CD4-positive, CD25-positive, alpha-beta regulatory T cell (primary cell): Measurements from ENCODE around the gene CRYGA. TPM values are rescaled to one million over a fixed set of nuclear protein-coding genes. Genes with fewer than 3 reads are reported as not detected.
"Not testable (repeated sequence)": the region's sequence is repeated elsewhere in the genome, so short reads cannot be mapped to it uniquely, and the experiment has no call there.

Experiments
- ATAC-seq, 2 donors: fragments of 150-1000 bp; cut with Tn5 transposase; one replicate each; pipeline ENCODE4 v1.10.0; 2021; ENCODE audit warnings: low read depth in 2 of 2, moderate number of reproducible peaks in 2 of 2, moderate library complexity in 1 of 2
- DNase-seq, 3 donors: peaks; one replicate each; pipeline versions ENCODE4 v3.0.0 to v3.0.0-alpha.2; 2012 to 2022; ENCODE audit warnings: mixed read lengths in 1 of 3
- H3K27ac ChIP-seq: one replicate; pipeline ENCODE4 v1.7.0; 2013; ENCODE audit warnings: mild to moderate bottlenecking, low read length; ENCODE audit not compliant: insufficient read depth, poor library complexity, severe bottlenecking
- H3K27me3 ChIP-seq: one replicate; pipeline ENCODE4 v1.7.0; 2013; ENCODE audit warnings: low read length; ENCODE audit not compliant: control insufficient read depth, insufficient read depth
- H3K36me3 ChIP-seq: one replicate; pipeline ENCODE4 v1.7.0; 2013; ENCODE audit warnings: mild to moderate bottlenecking, low read length, moderate library complexity; ENCODE audit not compliant: control insufficient read depth, insufficient read depth
- H3K4me1 ChIP-seq: 2 replicates; pipeline ENCODE4 v1.7.0; 2013; ENCODE audit warnings: mild to moderate bottlenecking, low read length; ENCODE audit not compliant: insufficient read depth, control insufficient read depth, poor library complexity, severe bottlenecking
- H3K4me3 ChIP-seq: one replicate; pipeline ENCODE4 v1.7.0; 2013; ENCODE audit warnings: low read depth, mild to moderate bottlenecking, low read length, moderate library complexity
- H3K9me3 ChIP-seq, 2 experiments: 1 replicate in 1 of 2; 2 replicates in 1 of 2; pipeline ENCODE4 v1.7.0; 2013; ENCODE audit warnings: low read length in 2 of 2, mild to moderate bottlenecking in 1 of 2, moderate library complexity in 1 of 2; ENCODE audit not compliant: control insufficient read depth in 2 of 2
- H3K27ac Mint-ChIP-seq, 3 donors: one replicate each; pipeline ENCODE4 v1.8.0; 2020 to 2022; ENCODE audit warnings: mild to moderate bottlenecking in 3 of 3, mixed read lengths in 3 of 3, moderate library complexity in 2 of 3
- H3K27me3 Mint-ChIP-seq: one replicate; pipeline ENCODE4 v1.8.0; 2022; ENCODE audit warnings: mild to moderate bottlenecking, mixed read lengths
- H3K36me3 Mint-ChIP-seq: one replicate; pipeline ENCODE4 v1.8.0; 2020; ENCODE audit warnings: mixed read lengths
- H3K4me1 Mint-ChIP-seq, 4 donors: one replicate each; pipeline ENCODE4 v1.8.0; 2020 to 2022; ENCODE audit warnings: mixed read lengths in 4 of 4, mild to moderate bottlenecking in 1 of 4
- H3K4me3 Mint-ChIP-seq, 4 donors: one replicate each; pipeline ENCODE4 v1.8.0; 2020 to 2022; ENCODE audit warnings: mild to moderate bottlenecking in 4 of 4, mixed read lengths in 4 of 4, moderate library complexity in 3 of 4
- H3K9me3 Mint-ChIP-seq, 7 donors: one replicate each; pipeline ENCODE4 v1.8.0; 2020 to 2022; ENCODE audit warnings: mixed read lengths in 7 of 7, mild to moderate bottlenecking in 3 of 7, moderate library complexity in 2 of 7
- polyA plus RNA-seq, 4 donors: library from polyadenylated mRNA; unstranded; fragments of 300-500 nt; fragmentation: Illumina TruSeq; gene quantifications; one replicate each; pipeline ENCODE4 v1.2.3, GENCODE V29; 2021
- total RNA-seq: library from RNA; stranded (reverse); gene quantifications from one replicate; pipeline ENCODE4 v1.2.3, GENCODE V29; 2022

CRYGA gene
- total and polyA plus RNA-seq, 5 donors from 2014 or later, result not detected

GRCh38 chr2:208129744-208130711, 33.4 kb downstream of the CRYGA start, which contains the start of gene CRYGC:
CRYGC (minus strand) TSS chr2:208129828; CDS start chr2:208129792, 36 bp downstream.
- Histone ChIP-seq H3K4me3 (no peak within 1 kb of the TSS), H3K27me3 (peaks cover 5% of the 10 kb centered on the region), H3K36me3 (no peaks in the 10 kb centered on the region), H3K27ac (no peak within 1 kb of the TSS), H3K4me1 (no peaks in the 10 kb centered on the region), H3K9me3 (no peaks in the 10 kb centered on the region)
- Mint-ChIP-seq H3K9me3 (peaks cover 0 to 3% (median 0%) of the 10 kb centered on the region in 7 donors), H3K4me1 (no peaks in the 10 kb centered on the region), H3K36me3 (no peaks in the 10 kb centered on the region), H3K27me3 (peaks cover 14% of the 10 kb centered on the region), H3K4me3 (no peak within 1 kb of the TSS), H3K27ac (no peak within 1 kb of the TSS)
- no peak for DNase-seq
- no peak for ATAC-seq

DNA sequence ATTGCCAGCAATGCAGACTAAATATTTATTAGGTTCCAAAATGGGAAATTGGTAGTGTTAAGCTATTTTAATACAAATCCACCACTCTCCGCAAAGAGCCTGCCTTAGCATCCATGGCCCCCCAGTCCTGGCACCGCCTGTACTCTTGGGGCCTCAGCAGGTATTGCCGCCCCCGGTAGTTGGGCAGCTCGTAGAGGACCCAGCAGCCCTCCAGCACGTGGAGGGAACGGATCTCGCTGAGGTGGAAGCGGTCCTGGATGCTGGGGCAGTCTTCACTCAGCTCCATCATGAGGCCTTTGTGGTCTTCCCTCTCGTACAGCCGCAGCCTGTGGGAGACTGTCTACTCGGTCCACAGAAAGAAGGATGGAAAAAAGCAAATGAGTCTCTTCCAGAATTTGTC, 35.3 kb downstream of the CRYGA start:
- Histone ChIP-seq H3K4me1 (no peaks in the 10 kb centered on the region), H3K4me3 (no peak overlapping the region), H3K36me3 (no peaks in the 10 kb centered on the region), H3K9me3 (no peaks in the 10 kb centered on the region), H3K27me3 (peaks cover 10% of the 10 kb centered on the region), H3K27ac (no peak overlapping the region)
- H3K27me3 Mint-ChIP-seq, result peaks cover 26% of the 10 kb centered on the region
- no peak overlapping the region for H3K4me3 Mint-ChIP-seq
- DNase-seq, result no peak
- H3K36me3 Mint-ChIP-seq, result no peaks in the 10 kb centered on the region
- no peak overlapping the region for H3K27ac Mint-ChIP-seq
- ATAC-seq, result no peak
- H3K9me3 Mint-ChIP-seq, result peaks cover 0 to 7% (median 0%) of the 10 kb centered on the region in 7 donors
- H3K4me1 Mint-ChIP-seq, result peaks cover 0 to 8% (median 3%) of the 10 kb centered on the region in 4 donors

- Histone ChIP-seq H3K27me3 (peaks cover 10% of the 10 kb centered on the region), H3K36me3 (no peaks in the 10 kb centered on the region), H3K27ac (no peak overlapping the region), H3K4me3 (no peak overlapping the region), H3K9me3 (no peaks in the 10 kb centered on the region), H3K4me1 (no peaks in the 10 kb centered on the region)
- no peak for ATAC-seq
- Mint-ChIP-seq H3K4me1 (peaks cover 0 to 8% (median 3%) of the 10 kb centered on the region in 4 donors), H3K9me3 (peaks cover 0 to 7% (median 0%) of the 10 kb centered on the region in 7 donors), H3K27me3 (peaks cover 26% of the 10 kb centered on the region), H3K27ac (no peak overlapping the region), H3K4me3 (no peak overlapping the region), H3K36me3 (no peaks in the 10 kb centered on the region)
- DNase-seq, result no peak
These were observed 36.3 kb downstream of the CRYGA start for GRCh38 chr2:208127090-208127489.

- H3K4me1 Mint-ChIP-seq, result peaks cover 0 to 8% (median 3%) of the 10 kb centered on the region in 4 donors
- H3K27me3 Mint-ChIP-seq, result peaks cover 26% of the 10 kb centered on the region
- H3K36me3 ChIP-seq, result no peaks in the 10 kb centered on the region
- no peak for ATAC-seq
- no peak overlapping the region for H3K27ac ChIP-seq
- H3K4me3 ChIP-seq, result no peak overlapping the region
- H3K4me1 ChIP-seq, result no peaks in the 10 kb centered on the region
- peaks cover 0 to 7% (median 0%) of the 10 kb centered on the region in 7 donors for H3K9me3 Mint-ChIP-seq
- H3K9me3 ChIP-seq, result no peaks in the 10 kb centered on the region
- no peak overlapping the region for H3K4me3 Mint-ChIP-seq
- peaks cover 12% of the 10 kb centered on the region for H3K27me3 ChIP-seq
- no peak for DNase-seq
- H3K36me3 Mint-ChIP-seq, result no peaks in the 10 kb centered on the region
- no peak overlapping the region for H3K27ac Mint-ChIP-seq
These were observed 38.1 kb downstream of the CRYGA start for GRCh38 chr2:208125251-208125650.

GRCh38 chr2:208124013-208124715, 39.2 kb downstream of the CRYGA start, which contains the start of gene CRYGD:
CRYGD (minus strand) TSS chr2:208124524; CDS start chr2:208124473, 51 bp downstream.
- not testable (repeated sequence) for H3K36me3 ChIP-seq, H3K36me3 Mint-ChIP-seq, H3K27ac ChIP-seq, H3K9me3 Mint-ChIP-seq, DNase-seq, ATAC-seq, H3K4me1 Mint-ChIP-seq, H3K4me1 ChIP-seq, H3K9me3 ChIP-seq, H3K27ac Mint-ChIP-seq, H3K4me3 ChIP-seq
- peaks cover 12% of the 10 kb centered on the region for H3K27me3 ChIP-seq
- Mint-ChIP-seq H3K27me3 (peaks cover 26% of the 10 kb centered on the region), H3K4me3 (peak within 1 kb of the TSS in 2 of 4 donors; percentile 63 to 77)

DNA sequence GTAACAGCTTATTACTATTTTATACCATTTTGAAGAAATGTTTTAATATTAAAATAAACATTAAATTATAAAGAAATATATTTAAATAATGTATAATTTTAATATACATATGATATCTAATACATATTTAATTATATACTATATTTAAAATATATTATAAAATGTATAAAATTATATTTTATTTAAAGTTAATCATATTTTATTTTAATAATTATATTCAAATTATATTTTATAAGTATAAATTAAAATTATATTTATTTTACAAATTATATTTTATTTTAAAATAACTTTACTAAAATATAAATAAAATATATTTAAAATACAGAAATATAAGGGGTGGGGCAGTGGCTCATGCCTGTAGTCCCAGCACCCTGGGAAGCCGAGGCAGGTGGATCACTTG, 41.1 kb downstream of the CRYGA start:
- ATAC-seq, result no peak
- H3K27ac Mint-ChIP-seq, result no peak overlapping the region
- H3K27me3 Mint-ChIP-seq, result peaks cover 22% of the 10 kb centered on the region
- Histone ChIP-seq H3K36me3 (no peaks in the 10 kb centered on the region), H3K27ac (no peak overlapping the region), H3K4me1 (no peaks in the 10 kb centered on the region), H3K27me3 (peaks cover 10% of the 10 kb centered on the region), H3K4me3 (no peak overlapping the region), H3K9me3 (no peaks in the 10 kb centered on the region)
- no peaks in the 10 kb centered on the region for H3K36me3 Mint-ChIP-seq
- H3K9me3 Mint-ChIP-seq, result peaks cover 0 to 7% (median 0%) of the 10 kb centered on the region in 7 donors
- DNase-seq, result no peak
- H3K4me1 Mint-ChIP-seq, result peaks cover 0 to 8% (median 3%) of the 10 kb centered on the region in 4 donors
- no peak overlapping the region for H3K4me3 Mint-ChIP-seq

GRCh38 chr2:208118918-208119317, 44.5 kb downstream of the CRYGA start:
- Mint-ChIP-seq H3K27ac (no peak overlapping the region), H3K36me3 (no peaks in the 10 kb centered on the region), H3K4me1 (peaks cover 0 to 3% (median under 1%) of the 10 kb centered on the region in 4 donors), H3K4me3 (no peak overlapping the region), H3K9me3 (peaks cover 0 to 1% (median 0%) of the 10 kb centered on the region in 7 donors), H3K27me3 (peaks cover 8% of the 10 kb centered on the region)
- H3K27me3 ChIP-seq, result peaks cover 2% of the 10 kb centered on the region
- no peak for DNase-seq
- H3K4me3 ChIP-seq, result no peak overlapping the region
- ATAC-seq, result no peak
- H3K9me3 ChIP-seq, result no peaks in the 10 kb centered on the region
- H3K4me1 ChIP-seq, result no peaks in the 10 kb centered on the region
- H3K27ac ChIP-seq, result no peak overlapping the region
- no peaks in the 10 kb centered on the region for H3K36me3 ChIP-seq
